HCT116 (cell line): Measurements from ENCODE around the gene RARS1. TPM values are rescaled to one million over a fixed set of nuclear protein-coding genes. Genes with fewer than 3 reads are reported as not detected.

Source experiments
- ATAC-seq: fragments of 200-7000 bp; cut with Tn5 transposase; 2 replicates; pipeline ENCODE4 v1.9.1; 2020; ENCODE audit warnings: mild to moderate bottlenecking, moderate library complexity
- BruUV-seq: library from RNA; stranded (reverse); fragments of 400-500 nt; replicated peaks from 2 replicates; lab custom pipeline; 2021; lab: Mats Ljungman, UMichigan
- CTCF ChIA-PET: fragments of 300-600 bp; sonication (Branson Sonifier 250); formaldehyde crosslinking; loops from one replicate; lab custom pipeline; 2021; ENCODE audit warnings: antibody characterized with exemption; lab: Charles Lee
- POLR2A ChIA-PET: fragments of 300-600, 350-600 bp; sonication (Branson Sonifier 250); formaldehyde crosslinking; loops from one replicate; lab custom pipeline; 2021; ENCODE audit warnings: antibody characterized with exemption; lab: Charles Lee
- RAD21 ChIA-PET, 2 experiments: fragments of 300-600 bp; sonication (Branson Sonifier 250); formaldehyde crosslinking; loops; one replicate each; lab custom pipeline; 2023; ENCODE audit warnings: low total read pairs in 2 of 2; ENCODE audit not compliant: uncharacterized antibody in 2 of 2, unreplicated experiment in 2 of 2, low non-redundant PET in 1 of 2; lab: Charles Lee
- DNase-seq: peaks from one replicate; pipeline ENCODE4 v3.0.0-alpha.2; 2010; ENCODE audit warnings: low read depth, low spot score
- H2AFZ ChIP-seq: fragments of 200-600 bp; shearing (Covaris generic), sonication (generic); 2 replicates; pipeline ENCODE4 v1.6.1; 2017; ENCODE audit warnings: low read depth, mixed run types, mixed read lengths, antibody characterized with exemption, low read length; ENCODE audit not compliant: poor library complexity, severe bottlenecking
- H3K27ac ChIP-seq: 2 replicates; pipeline ENCODE4 v1.5.1; 2012; ENCODE audit warnings: low read depth, low read length
- H3K27me3 ChIP-seq: fragments of 200-600 bp; sonication (generic); 2 replicates; pipeline ENCODE4 v1.6.1; 2016; ENCODE audit warnings: mixed run types, low read length, mixed read lengths; ENCODE audit not compliant: insufficient read depth
- H3K36me3 ChIP-seq, 2 experiments: fragments of 200-500 bp in 1 of 2; fragments of 200-600 bp in 1 of 2; sonication (Bioruptor generic) in 1 of 2; sonication (generic) in 1 of 2; 2 replicates each; pipeline versions ENCODE4 v1.5.1 to v1.6.1; 2014 to 2016; ENCODE audit warnings: low read length in 2 of 2, inconsistent platforms in 1 of 2, mixed read lengths in 1 of 2, mixed run types in 1 of 2; ENCODE audit not compliant: insufficient read depth in 2 of 2, control insufficient read depth in 1 of 2
- H3K4me1 ChIP-seq, 2 experiments: fragments of 200-600 bp in 1 of 2; sonication (generic) in 1 of 2; 2 replicates each; pipeline versions ENCODE4 v1.5.1 to v1.6.1; 2012 to 2017; ENCODE audit warnings: low read length in 2 of 2, inconsistent platforms in 1 of 2, mild to moderate bottlenecking in 1 of 2, mixed read lengths in 1 of 2, mixed run types in 1 of 2, moderate library complexity in 1 of 2; ENCODE audit not compliant: insufficient read depth in 2 of 2, control insufficient read depth in 1 of 2
- H3K4me2 ChIP-seq: fragments of 200-600 bp; sonication (generic); 2 replicates; pipeline ENCODE4 v1.6.1; 2017; ENCODE audit warnings: mixed run types, low read length, mixed read lengths
- H3K4me3 ChIP-seq, 2 experiments: fragments of 200-600 bp in 1 of 2; sonication (generic) in 1 of 2; replicated peaks in 1 of 2; 2 replicates each; pipeline ENCODE4 v1.5.1; 2011 to 2016; ENCODE audit warnings: low read length in 2 of 2, control low read depth in 1 of 2, low read depth in 1 of 2, mild to moderate bottlenecking in 1 of 2, mixed read lengths in 1 of 2, mixed run types in 1 of 2
- H3K79me2 ChIP-seq: fragments of 200-600 bp; sonication (generic); 2 replicates; pipeline ENCODE4 v1.6.1; 2017; ENCODE audit warnings: mild to moderate bottlenecking, mixed run types, low read length, moderate library complexity, mixed read lengths; ENCODE audit not compliant: insufficient read depth
- H3K9ac ChIP-seq: fragments of 200-600 bp; sonication (generic); 2 replicates; pipeline ENCODE4 v1.6.1; 2016; ENCODE audit warnings: low read length, mixed read lengths
- H3K9me2 ChIP-seq: fragments of 200-600 bp; sonication (generic), shearing (Covaris generic); 2 replicates; pipeline ENCODE4 v1.6.1; 2017; ENCODE audit warnings: mixed run types, mild to moderate bottlenecking, moderate library complexity; ENCODE audit not compliant: insufficient read depth
- H3K9me3 ChIP-seq, 2 experiments: fragments of 200-500 bp in 1 of 2; fragments of 200-600 bp in 1 of 2; sonication (Bioruptor generic) in 1 of 2; sonication (generic) in 1 of 2; 2 replicates each; pipeline ENCODE4 v1.6.1; 2014 to 2017; ENCODE audit warnings: low read length in 2 of 2, mixed read lengths in 2 of 2, inconsistent platforms in 1 of 2, low read depth in 1 of 2, mild to moderate bottlenecking in 1 of 2, mixed run types in 1 of 2, moderate library complexity in 1 of 2; ENCODE audit not compliant: control insufficient read depth in 1 of 2, insufficient read depth in 1 of 2
- H4K20me1 ChIP-seq: fragments of 200-600 bp; sonication (generic), shearing (Covaris generic); 2 replicates; pipeline ENCODE4 v1.6.1; 2017; ENCODE audit warnings: mixed run types, mild to moderate bottlenecking, moderate library complexity; ENCODE audit not compliant: insufficient read depth
- CBX3 ChIP-seq: IDR thresholded peaks from 2 replicates; pipeline ENCODE4 v1.6.1; 2012; ENCODE audit warnings: low read depth
- CEBPB ChIP-seq: IDR thresholded peaks from 2 replicates; pipeline ENCODE4 v1.6.1; 2012; ENCODE audit warnings: low read depth
- EZH2phosphoT487 ChIP-seq: fragments of 200-600 bp; IDR thresholded peaks from 2 replicates; pipeline ENCODE4 v1.6.1; 2018; ENCODE audit warnings: antibody characterized with exemption, borderline replicate concordance
- JUND ChIP-seq: IDR thresholded peaks from 2 replicates; pipeline ENCODE4 v1.6.1; 2012
- POLR2A ChIP-seq: IDR thresholded peaks from 2 replicates; pipeline ENCODE4 v1.7.0; 2011; ENCODE audit warnings: borderline replicate concordance; ENCODE audit not compliant: insufficient read depth, insufficient read length; ENCODE audit errors: extremely low read depth
- POLR2AphosphoS5 ChIP-seq: IDR thresholded peaks from 2 replicates; pipeline ENCODE4 v1.6.1; 2011; ENCODE audit warnings: mild to moderate bottlenecking, low read depth, low read length, moderate library complexity
- SIN3A ChIP-seq: IDR thresholded peaks from 2 replicates; pipeline ENCODE4 v1.6.1; 2012; ENCODE audit warnings: low read depth
- SP1 ChIP-seq: IDR thresholded peaks from 2 replicates; pipeline ENCODE4 v1.6.1; 2012; ENCODE audit warnings: low read depth
- SRF ChIP-seq: IDR thresholded peaks from 2 replicates; pipeline ENCODE4 v1.6.1; 2012; ENCODE audit warnings: low read depth
- TCF7L2 ChIP-seq: IDR thresholded peaks from 2 replicates; pipeline ENCODE4 v1.7.0; 2011; ENCODE audit warnings: borderline replicate concordance, inconsistent platforms; ENCODE audit not compliant: insufficient read depth, insufficient read length; ENCODE audit errors: extremely low read depth
- YY1 ChIP-seq: IDR thresholded peaks from 2 replicates; pipeline ENCODE4 v1.6.1; 2011; ENCODE audit warnings: low read length, low read depth, moderate library complexity, mild to moderate bottlenecking; ENCODE audit not compliant: insufficient replicate concordance; ENCODE audit errors: extremely low read depth
- ZFX ChIP-seq: fragments of 450-650 bp; IDR thresholded peaks from 2 replicates; pipeline ENCODE4 v1.6.1; 2017
- ZNF274 ChIP-seq: fragments of 200-500 bp; sonication (Bioruptor generic); IDR thresholded peaks from 2 replicates; pipeline ENCODE4 v1.6.1; 2014; ENCODE audit warnings: mild to moderate bottlenecking, low read depth, low read length, inconsistent platforms
- intact Hi-C: fragments of 100-400 bp; cut with micrococcal nuclease; formaldehyde crosslinking; loops from 2 replicates; pipeline ENCODE4 v1.10.0; 2022
- total RNA-seq: library from RNA; stranded (reverse); gene quantifications from one replicate; pipeline ENCODE4 v1.2.1, GENCODE V29; 2021; ENCODE audit not compliant: unreplicated experiment
- TF ChIP-seq, protein P1 (sequence below): IDR thresholded peaks from 2 replicates; pipeline ENCODE4 v1.6.1; 2012
- TF ChIP-seq, protein P2 (sequence below): IDR thresholded peaks from 2 replicates; pipeline ENCODE4 v1.6.1; 2011; ENCODE audit warnings: mild to moderate bottlenecking, low read length, moderate library complexity; ENCODE audit not compliant: insufficient replicate concordance; ENCODE audit errors: extremely low read depth
- TF ChIP-seq, protein P3 (sequence below), 3 experiments: fragments of 200-600 bp in 1 of 3; sonication (generic) in 1 of 3; IDR thresholded peaks in 2 of 3; conservative IDR thresholded peaks in 1 of 3; 2 replicates each; pipeline ENCODE4 v1.5.1; 2012 to 2017; ENCODE audit warnings: low read depth in 2 of 3, low read length in 2 of 3, antibody characterized with exemption in 1 of 3, borderline replicate concordance in 1 of 3, control low read depth in 1 of 3, mild to moderate bottlenecking in 1 of 3, mixed read lengths in 1 of 3, mixed run types in 1 of 3, moderate library complexity in 1 of 3; ENCODE audit not compliant: insufficient read depth in 1 of 3

The RARS1 gene
- total RNA-seq, 1 experiment from 2014 or later = 122 TPM

DNA sequence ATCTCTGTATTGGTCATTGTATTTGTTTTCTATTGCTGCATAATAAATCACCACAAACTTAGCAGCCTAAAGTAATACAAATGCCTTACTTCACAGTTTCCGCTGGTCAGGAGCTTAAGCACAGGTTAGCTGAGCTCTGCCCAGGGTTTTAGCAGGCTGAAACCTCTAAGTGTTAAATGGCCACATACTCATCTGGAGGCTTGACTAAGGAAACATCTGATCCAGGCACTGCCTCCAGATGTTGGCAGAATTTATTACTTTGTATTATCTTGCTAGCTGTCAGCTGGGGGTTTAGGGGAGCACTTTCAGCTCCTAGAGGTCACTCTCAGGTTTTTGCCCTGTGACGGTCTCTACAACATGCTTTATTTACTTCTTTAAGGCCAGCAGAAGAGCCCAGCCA lies 23.2 kb upstream of the RARS1 start:
- ChIA-PET RAD21 (no interaction called here), POLR2A (no interaction called here)
- no peaks in the 10 kb centered on the region for H3K79me2 ChIP-seq
- intact Hi-C loops = no loop called here
- no peak overlapping the region for H3K27ac ChIP-seq
- peaks cover 14 to 39% of the 10 kb centered on the region in 2 experiments; a peak in 3 of 4 replicates for H3K36me3 ChIP-seq
- no peaks in the 10 kb centered on the region for H3K4me1 ChIP-seq
- no peak overlapping the region for H3K9ac ChIP-seq
- DNase-seq = no peak
- no peaks in the 10 kb centered on the region for H3K9me3 ChIP-seq
- TF ChIP-seq, protein P1, sequence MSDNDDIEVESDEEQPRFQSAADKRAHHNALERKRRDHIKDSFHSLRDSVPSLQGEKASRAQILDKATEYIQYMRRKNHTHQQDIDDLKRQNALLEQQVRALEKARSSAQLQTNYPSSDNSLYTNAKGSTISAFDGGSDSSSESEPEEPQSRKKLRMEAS = no peak
- TF ChIP-seq ZFX (no peak), POLR2AphosphoS5 (no peak), CEBPB (no peak), SIN3A (no peak), SP1 (no peak), ZNF274 (no peak), SRF (no peak)
- TF ChIP-seq, protein P2, sequence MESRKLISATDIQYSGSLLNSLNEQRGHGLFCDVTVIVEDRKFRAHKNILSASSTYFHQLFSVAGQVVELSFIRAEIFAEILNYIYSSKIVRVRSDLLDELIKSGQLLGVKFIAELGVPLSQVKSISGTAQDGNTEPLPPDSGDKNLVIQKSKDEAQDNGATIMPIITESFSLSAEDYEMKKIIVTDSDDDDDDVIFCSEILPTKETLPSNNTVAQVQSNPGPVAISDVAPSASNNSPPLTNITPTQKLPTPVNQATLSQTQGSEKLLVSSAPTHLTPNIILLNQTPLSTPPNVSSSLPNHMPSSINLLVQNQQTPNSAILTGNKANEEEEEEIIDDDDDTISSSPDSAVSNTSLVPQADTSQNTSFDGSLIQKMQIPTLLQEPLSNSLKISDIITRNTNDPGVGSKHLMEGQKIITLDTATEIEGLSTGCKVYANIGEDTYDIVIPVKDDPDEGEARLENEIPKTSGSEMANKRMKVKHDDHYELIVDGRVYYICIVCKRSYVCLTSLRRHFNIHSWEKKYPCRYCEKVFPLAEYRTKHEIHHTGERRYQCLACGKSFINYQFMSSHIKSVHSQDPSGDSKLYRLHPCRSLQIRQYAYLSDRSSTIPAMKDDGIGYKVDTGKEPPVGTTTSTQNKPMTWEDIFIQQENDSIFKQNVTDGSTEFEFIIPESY = no peak
- TF ChIP-seq, all 23 proteins: peak for 0
- BruUV-seq = no TSS peak
- no peaks in the 10 kb centered on the region for H3K27me3 ChIP-seq
- no peak for ATAC-seq
- H4K20me1 ChIP-seq = no peaks in the 10 kb centered on the region
- CTCF ChIA-PET = interaction anchor here (1.4 kb wide), 1 partner anchor 193 kb away, joined by 4 read pairs; no protein-coding TSS in a partner anchor
- H2AFZ ChIP-seq = no peak overlapping the region
- H3K4me2 ChIP-seq = no peak overlapping the region
- H3K4me3 ChIP-seq = no peak overlapping the region
- H3K9me2 ChIP-seq = no peaks in the 10 kb centered on the region

DNA sequence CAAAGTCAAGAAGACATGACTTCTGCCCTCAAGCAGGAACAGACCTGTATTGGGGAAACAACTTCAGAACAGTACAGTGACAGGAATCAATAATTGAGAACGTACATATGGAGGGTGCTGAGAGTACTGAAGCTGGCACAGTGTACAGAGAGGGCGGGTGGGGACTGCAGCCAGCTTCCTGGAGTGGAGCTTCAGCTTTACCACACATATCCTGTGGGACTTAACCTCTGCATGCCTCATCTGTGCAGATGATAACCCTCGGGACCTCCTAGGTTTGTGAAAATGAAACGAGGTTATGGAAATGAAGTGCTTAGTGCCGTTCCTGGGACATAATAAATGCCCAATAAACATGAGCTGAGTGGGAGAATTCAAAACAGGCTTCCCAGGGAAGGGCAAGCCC lies 22.1 kb upstream of the RARS1 start:
- intact Hi-C loops = no loop called here
- TF ChIP-seq YY1 (no peak), TCF7L2 (no peak), EZH2phosphoT487 (no peak), CBX3 (no peak), POLR2A (no peak), JUND (no peak), ZFX (no peak)
- TF ChIP-seq, protein P3, sequence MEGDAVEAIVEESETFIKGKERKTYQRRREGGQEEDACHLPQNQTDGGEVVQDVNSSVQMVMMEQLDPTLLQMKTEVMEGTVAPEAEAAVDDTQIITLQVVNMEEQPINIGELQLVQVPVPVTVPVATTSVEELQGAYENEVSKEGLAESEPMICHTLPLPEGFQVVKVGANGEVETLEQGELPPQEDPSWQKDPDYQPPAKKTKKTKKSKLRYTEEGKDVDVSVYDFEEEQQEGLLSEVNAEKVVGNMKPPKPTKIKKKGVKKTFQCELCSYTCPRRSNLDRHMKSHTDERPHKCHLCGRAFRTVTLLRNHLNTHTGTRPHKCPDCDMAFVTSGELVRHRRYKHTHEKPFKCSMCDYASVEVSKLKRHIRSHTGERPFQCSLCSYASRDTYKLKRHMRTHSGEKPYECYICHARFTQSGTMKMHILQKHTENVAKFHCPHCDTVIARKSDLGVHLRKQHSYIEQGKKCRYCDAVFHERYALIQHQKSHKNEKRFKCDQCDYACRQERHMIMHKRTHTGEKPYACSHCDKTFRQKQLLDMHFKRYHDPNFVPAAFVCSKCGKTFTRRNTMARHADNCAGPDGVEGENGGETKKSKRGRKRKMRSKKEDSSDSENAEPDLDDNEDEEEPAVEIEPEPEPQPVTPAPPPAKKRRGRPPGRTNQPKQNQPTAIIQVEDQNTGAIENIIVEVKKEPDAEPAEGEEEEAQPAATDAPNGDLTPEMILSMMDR (IDR thresholded peaks at IDR 0.05 in 2 of 3, conservative IDR thresholded peaks at IDR 0.05 in 1 of 3; ENCODE audit: borderline replicate concordance in 1 of 3, insufficient read depth in 1 of 3, low read depth in 2 of 3, low read length in 2 of 3) = no peak
- CTCF ChIA-PET = no interaction called here
- Histone ChIP-seq H2AFZ (no peak overlapping the region), H3K4me1 (no peaks in the 10 kb centered on the region), H3K36me3 (peaks cover 13 to 46% of the 10 kb centered on the region in 2 experiments; a peak in 3 of 4 replicates), H3K4me3 (no peak overlapping the region), H3K9ac (no peak overlapping the region), H3K9me3 (no peaks in the 10 kb centered on the region), H3K9me2 (no peaks in the 10 kb centered on the region), H4K20me1 (no peaks in the 10 kb centered on the region), H3K27me3 (no peaks in the 10 kb centered on the region), H3K27ac (no peak overlapping the region), H3K79me2 (no peaks in the 10 kb centered on the region), H3K4me2 (no peak overlapping the region)
- no peak for ATAC-seq
- no peak for DNase-seq
- RAD21 ChIA-PET = no interaction called here
- no TSS peak for BruUV-seq
- POLR2A ChIA-PET = no interaction called here
